22Rv1 (cell line): ENCODE data around the gene MAGEF1.

ENCODE experiments used
- ZFX ChIP-seq: fragments of 450-650 bp; IDR thresholded peaks from 2 replicates; pipeline ENCODE4 v1.6.1; 2017; ENCODE audit warnings: antibody characterized with exemption, borderline replicate concordance
- TF ChIP-seq, protein P1 (sequence below): fragments of 450-650 bp; IDR thresholded peaks from 2 replicates; pipeline ENCODE4 v1.5.1; 2017; ENCODE audit warnings: mild to moderate bottlenecking

DNA sequence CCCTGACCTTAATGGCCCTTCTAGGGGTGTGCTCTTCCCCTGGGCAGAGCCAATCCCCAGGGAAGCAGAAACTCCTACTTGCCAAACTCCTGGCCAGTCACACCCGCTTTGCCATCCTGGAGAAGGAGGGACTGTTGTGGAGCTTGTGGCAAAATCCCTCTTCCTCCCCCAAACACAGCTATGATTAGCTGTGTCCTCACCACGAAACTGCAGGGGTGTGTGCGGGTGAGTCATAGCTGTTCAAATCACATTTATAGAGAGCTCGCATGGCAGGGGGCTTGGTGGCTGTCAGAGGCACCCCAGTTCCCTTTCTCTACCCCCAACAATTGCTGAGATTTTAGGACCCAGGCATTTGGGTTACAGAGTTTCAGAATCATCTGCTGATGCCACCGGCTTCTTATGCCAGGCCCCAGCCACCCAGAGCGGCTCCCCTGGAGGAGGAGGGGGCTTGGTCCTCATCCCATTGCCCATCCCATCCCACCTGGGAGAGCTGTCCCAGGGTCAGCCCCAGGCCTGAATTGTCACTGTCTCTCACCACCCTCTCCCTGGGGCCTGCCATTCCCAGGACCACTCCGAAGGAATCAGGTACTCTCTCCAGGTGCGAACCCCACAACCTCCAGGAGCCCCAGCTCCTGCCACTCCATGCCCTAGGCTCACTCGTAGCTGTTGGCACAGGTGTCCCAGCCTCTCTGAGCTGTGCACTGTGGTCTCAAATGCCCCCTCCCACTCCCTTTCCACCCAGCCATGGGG is 28.8 kb upstream of the MAGEF1 start:
- TF ChIP-seq, protein P1, sequence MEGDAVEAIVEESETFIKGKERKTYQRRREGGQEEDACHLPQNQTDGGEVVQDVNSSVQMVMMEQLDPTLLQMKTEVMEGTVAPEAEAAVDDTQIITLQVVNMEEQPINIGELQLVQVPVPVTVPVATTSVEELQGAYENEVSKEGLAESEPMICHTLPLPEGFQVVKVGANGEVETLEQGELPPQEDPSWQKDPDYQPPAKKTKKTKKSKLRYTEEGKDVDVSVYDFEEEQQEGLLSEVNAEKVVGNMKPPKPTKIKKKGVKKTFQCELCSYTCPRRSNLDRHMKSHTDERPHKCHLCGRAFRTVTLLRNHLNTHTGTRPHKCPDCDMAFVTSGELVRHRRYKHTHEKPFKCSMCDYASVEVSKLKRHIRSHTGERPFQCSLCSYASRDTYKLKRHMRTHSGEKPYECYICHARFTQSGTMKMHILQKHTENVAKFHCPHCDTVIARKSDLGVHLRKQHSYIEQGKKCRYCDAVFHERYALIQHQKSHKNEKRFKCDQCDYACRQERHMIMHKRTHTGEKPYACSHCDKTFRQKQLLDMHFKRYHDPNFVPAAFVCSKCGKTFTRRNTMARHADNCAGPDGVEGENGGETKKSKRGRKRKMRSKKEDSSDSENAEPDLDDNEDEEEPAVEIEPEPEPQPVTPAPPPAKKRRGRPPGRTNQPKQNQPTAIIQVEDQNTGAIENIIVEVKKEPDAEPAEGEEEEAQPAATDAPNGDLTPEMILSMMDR = no peak
- no peak for TF ChIP-seq ZFX
